COLO668 (cell line): Measurements from ENCODE around the gene CPLX4.
"Not testable (repeated sequence)": the region's sequence is repeated elsewhere in the genome, so short reads cannot be mapped to it uniquely, and the experiment has no call there.

Experiments used
- DNase-seq: peaks from one replicate; lab custom pipeline; 2025; ENCODE audit not compliant: unreplicated experiment; lab: John Stamatoyannopoulos, UW

CPLX4 gene

DNA sequence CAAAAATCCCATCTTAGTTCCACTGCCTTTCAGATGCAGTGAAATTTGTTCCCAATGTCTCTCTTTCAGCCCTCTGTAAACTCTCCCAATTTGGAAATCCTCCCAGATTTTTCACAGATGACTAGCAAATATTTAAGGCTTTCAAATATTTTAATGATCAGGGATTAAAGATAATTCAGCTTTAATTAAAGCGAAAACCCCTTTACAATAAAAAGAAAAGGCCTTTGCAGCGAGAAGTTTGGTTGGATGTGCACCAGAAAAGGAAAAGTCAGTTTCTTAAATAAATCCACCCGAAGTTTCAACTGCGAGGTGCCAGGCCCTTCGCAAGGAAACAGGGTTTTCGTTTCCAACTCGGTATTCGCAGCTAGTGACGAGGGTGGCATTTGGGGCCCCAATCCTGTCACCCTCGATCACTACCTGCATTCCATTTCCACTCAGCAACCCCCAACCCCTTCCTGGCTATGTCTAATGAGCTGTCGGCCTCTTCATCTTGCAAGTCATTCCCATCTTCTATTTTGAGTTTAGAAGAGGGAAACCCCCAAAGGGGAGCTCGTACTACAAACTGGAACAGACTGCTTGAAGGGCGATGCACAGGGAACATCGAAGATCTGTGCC lies 46.7 kb downstream of the CPLX4 start:
- DNase-seq = no peak

DNA sequence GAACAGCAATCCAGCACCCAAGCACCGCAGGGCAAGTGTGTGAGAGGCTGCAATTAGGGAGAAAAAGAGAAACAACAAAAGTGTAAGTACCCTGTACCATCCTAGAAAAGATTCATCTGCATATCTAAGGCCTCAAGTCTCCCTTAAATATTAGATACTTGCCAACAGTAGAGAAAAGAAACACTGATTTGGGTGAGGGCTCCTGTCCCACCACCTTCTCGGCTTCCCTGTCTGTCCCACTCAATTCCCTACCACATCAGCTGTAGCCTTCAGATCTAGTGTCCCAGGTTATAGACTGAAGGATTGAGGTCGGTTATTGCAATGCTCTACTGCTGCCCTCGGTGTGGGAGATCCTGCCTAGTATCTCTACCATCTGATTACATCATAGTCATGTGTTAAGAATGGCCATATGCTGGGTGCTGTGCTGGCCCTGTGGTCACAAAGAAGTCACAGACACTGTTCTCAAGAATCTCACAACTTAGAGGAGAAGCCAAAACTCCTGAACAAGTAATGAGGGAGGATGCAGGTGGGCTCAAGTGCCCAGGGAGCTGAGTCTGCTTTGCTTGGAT lies 47.7 kb downstream of the CPLX4 start:
- DNase-seq = no peak

DNA sequence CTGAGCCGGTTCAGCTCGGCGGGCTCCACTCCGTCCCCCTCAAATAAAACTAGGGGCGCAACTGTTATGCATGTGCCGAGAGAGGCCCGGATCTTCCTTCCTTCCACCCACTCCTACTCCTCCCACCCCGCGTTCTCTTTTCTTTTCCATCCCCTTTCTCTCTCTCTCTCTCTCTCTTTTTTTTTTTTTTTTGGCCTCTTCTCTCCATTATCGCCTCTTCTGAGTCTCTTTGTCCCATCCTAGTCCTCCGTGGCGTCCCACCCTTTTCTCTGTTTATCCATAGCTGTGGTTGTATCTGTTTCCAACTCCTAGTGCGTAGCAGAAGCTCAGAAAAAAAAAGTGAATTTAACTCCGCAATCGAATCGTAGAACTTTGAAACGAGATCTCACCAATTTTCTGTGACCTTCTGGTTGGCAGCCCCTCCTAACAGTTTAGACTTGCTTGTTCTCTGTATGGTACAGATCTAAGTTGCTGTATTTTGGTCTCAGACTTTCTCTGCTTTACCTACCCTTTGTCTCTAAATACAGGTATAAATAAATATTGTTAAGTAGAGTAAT lies 48.8 kb downstream of the CPLX4 start:
- no peak for DNase-seq

DNA sequence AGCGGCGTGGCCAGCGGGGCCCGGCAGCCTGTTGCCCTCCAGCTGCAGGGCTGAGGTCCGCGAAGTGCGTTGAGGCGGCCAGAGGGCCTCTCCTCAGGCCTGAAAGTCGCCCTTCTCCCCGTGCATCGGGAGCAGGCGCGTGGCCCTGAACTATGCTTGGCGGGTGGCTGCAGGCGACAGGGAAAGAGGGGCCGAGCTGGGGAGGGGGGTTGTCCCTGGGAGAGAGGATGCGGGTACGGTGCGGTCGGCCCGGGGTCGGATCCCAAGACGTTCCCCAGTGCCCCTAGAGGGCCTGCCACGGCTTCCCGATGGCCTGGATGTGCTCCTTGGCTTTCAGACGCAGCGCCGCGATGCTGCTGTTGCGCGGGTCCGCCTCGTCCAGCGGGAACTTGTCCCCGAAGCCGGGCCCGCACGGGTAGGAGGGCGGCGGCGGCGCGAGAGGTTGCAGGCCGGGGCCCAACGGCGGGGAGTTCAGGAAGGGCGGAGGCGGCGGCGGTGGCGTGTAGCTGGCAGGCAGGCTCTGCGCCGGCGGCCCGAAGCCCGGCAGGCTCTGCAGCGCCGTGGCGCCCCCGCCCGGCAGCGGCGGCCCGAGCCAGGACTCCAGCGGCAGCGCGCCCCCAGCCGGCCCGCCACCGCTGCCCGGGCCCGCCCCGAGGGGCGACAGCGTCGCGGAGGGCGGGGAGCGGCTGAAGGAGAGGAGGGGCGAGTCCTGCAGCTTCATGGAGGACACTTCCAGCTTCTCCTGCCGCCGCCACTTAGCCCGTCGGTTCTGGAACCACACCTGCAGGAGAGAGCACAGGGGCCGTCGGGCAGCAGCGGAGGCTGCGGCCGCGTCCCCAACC lies 49.5 kb downstream of the CPLX4 start:
- peak; percentile 93 for DNase-seq

DNA sequence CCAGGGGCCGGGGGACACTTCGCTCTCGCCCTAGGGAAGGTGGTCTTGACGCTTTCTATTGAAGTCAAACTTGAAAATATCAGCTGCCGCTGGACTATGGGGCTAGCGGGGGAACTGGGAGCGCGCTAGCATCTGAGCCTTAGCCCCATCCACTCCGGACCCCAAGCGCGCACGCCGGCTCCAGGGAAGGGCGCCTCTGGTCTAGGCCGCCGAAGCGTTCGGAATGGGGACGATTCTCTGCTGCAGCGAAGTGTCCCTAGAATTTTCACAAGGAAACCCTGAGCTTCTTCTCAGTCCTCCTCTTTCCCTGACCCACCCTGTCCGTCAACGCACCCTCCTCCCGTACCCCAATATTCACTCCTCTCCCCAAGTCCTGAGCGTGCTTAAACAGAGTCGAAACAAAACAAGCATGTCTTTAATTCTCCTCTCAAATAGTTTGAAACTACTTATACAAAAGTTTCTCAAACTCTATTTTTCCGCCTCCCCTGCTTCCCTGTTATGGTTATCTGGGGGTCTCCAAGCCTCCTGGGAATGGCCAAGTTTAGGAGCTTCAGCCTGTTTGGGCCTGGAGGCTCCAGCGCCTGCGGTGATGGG lies 50.2 kb downstream of the CPLX4 start:
- peak; percentile 45 for DNase-seq

DNA sequence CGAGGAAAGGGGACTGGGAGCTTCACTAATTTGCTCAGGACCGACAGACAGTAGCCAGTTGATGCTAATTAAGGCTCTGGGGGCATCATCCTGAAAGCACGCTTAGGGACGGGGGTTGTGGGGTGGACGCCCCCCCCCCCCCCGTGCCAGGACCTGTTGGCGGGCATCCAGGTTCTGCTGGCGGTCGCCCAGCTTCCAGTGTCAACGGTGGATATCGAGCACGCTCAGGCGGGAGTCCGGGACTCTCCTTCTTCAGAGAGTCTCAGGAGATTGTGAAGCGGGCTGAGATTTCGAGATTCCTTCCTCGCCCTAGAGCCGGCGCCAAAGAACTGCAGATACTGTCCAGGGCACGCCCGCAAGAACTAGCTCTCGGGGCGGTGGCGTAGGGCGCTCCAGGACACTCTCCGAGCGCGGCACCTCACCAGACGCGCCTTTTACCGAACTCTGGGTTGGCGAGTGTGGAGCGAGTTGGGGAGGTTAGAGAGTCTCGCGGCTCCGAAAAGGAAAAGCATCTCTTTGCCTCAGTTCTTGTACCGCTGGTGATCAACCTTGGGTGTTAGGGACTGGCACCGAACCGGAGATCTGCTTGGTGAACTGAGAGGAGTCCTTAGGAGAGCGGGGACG lies 50.8 kb downstream of the CPLX4 start:
- DNase-seq = peak; percentile 44

DNA sequence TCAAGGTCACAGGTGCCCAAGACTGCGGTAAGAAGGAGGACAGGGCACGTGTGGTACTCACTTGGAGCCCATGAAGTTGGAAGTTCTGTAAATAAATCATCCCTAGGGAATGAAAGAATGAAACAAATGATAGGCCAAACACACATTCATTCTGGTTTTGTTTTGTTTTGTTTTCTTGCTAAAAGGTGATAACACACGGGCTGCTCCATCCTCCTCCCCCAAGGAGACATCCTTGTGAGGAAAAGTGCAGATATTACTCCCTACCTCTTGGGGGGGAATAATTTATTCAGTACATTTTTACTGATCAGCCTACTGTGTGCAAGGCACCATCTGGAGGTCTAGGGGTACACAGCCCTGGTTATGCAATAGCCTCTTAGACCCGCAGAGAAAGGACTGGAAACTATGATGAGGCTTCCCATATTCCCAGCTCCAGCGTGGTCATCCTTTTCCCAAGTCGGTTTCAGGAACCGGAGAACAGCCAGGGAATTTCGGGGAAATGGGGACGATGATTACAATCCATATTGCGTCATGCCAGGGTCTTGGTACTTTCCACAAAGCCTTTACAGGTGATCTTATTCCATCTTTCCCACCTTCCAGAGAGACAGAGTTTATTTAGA lies 51.5 kb downstream of the CPLX4 start:
- no peak for DNase-seq

DNA sequence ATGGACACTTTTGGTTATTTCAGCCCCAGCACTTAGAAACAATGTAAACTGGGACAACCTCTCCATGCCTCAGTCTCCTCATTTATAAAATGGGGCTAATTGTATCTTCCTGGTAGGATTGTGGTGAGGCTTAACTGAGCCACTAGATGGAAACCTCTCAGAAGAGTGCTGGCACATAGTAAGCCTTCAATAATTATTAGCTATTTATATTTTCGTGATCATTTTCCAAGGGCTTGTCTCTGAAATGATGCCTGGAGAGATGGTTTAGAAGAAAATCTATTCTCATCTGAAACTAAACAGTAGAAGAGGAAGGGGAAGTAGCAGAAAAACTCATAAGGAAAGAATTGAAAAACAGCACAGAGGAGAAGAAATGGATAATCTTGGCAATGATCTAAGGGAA lies 52.0 kb downstream of the CPLX4 start:
- DNase-seq = no peak

DNA sequence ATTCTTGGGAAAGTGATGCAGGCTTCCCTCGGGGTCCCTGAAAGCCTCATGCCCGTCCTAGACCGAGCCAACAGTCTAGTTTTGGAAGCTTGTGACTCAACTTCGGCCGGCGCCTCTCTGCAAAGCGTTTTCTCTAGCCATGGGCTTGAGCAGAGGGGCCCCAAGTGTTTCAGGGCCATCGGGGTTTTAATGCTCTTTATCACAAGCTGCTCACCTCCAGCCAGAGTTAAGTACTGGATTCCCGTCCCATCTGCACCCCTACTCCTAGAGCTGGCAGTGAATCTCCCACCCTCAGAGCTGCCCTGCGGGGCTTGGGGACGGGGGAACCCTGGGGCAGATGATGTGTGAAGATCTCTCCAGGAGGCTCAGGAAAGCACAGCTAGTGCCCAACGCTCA lies 52.5 kb downstream of the CPLX4 start:
- no peak for DNase-seq

DNA sequence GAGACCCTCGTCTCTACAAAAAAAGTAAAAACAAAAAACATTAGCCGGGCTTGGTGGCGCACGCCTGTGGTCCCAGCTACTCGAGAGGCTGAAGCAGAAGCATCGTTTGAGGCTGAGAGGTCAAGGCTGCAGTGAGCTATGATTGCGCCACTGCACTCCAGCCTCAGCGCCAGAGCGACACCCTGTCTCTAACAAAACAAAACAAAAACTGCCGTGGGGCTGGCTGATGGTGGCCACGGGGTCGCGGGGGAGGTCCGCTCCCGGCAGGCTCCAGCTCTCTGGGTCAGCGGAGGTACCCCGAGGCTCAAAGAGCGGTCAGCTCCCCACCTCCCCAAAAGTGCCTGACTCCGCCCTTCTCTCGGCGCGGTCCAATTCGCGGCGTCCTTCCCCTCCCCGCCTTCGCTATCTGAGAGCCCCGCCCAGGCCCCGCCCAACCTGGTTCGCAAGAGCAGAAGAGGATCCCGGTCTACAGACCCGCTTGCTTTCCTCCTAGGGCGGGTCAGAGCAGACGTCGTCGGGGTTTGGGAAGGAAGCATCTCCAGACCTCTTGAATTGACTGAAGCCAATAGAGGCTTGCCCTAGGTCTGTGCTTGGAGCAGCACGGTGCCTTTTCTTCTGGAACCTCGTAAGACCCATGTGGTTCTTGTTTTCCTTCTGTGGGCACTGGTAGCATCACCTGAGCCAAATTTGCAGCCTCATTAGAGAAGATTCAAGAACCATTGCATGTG lies 53.0 kb downstream of the CPLX4 start:
- DNase-seq = peak; percentile 86

DNA sequence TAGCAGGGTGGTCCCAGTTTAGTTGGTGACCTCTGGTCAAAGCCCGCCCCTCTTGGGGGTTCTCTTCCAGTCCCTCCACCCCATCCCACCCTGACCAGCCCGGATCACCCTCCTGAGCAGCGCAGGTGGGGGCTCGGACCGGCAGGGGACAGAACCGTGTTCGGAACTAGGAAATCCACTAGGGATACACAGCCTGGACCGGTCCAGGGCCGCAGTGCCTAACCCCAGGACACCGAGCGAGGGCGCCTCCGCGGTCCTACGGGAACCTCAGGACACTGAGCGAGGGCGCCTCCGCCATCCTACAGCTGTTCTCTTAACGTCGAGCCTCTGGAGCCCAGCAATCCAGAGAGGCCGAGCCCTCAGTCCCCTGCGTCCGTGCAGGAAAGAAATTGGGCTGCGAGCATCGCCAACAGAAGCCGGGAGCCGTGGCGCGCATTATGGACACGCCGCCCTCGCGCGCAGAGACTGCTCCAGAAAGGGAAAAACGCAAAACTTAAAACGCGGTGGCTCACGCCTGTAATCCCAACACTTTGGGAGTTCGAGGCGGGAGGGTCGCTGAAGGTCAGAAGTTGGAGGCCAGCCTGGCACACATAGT lies 53.7 kb downstream of the CPLX4 start:
- peak; percentile 51 for DNase-seq

DNA sequence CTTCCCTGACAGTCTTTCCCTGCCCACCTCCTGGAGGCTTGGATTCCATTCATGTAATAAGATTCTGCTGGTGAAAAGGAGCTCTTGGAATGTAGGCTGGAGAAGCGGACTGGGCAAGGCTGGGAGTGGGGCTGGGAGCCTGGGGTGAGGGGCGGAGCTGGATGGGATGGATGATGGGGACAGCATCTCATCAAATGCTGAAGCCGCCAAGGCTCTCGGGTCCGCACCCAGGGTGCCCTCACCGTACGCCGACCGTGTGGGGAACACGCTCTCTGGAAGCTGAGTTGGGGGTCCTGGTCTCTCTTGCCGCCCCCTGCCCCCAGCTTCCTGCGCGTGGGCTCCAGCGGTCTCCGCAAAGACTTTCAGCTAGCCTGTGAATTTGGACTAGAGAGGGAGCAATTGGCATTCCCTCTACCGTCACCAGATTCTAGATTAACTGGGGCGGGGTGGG lies 54.3 kb downstream of the CPLX4 start:
- DNase-seq = no peak

DNA sequence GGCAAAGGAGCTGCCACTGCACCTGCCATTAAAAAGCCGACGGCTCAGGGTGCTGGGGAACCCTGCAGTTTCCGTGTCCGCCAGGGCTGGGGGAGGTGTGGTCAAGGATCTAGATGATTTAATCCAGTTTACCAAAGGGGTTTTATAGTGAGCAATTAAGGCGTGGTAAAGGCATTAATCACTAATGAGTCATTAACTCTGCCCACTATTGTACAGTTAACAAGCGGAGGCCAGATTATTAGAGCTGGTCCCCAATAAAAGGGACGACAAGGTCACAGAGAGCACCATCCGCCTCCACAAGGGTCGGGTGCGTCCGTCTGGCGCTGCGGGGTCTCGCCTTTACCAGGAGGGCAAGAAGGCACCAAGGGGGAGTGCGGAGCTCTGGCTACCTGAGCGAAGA lies 54.8 kb downstream of the CPLX4 start:
- no peak for DNase-seq

DNA sequence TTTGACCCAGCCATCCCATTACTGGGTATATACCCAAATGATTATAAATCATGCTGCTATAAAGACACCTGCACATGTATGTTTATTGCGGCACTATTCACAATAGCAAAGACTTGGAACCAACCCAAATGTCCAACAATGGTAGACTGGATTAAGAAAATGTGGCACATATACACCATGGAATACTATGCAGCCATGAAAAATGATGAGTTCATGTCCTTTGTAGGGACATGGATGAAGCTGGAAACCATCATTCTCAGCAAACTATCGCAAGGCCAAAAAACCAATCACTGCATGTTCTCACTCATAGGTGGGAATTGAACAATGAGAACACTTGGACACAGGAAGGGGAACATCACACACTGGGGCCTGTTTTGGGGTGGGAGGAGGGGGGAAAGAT lies 56.2 kb downstream of the CPLX4 start:
- DNase-seq = not testable (repeated sequence)

DNA sequence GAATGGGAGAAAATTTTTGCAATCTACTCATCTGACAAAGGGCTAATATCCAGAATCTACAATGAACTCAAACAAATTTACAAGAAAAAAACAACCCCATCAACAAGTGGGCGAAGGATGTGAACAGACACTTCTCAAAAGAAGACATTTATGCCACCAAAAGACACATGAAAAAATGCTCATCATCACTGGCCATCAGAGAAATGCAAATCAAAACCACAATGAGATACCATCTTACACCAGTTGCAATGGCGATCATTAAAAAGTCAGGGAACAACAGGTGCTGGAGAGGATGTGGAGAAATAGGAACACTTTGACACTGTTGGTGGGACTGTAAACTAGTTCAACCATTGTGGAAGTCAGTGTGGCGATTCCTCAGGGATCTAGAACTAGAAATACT lies 56.6 kb downstream of the CPLX4 start:
- DNase-seq = not testable (repeated sequence)

DNA sequence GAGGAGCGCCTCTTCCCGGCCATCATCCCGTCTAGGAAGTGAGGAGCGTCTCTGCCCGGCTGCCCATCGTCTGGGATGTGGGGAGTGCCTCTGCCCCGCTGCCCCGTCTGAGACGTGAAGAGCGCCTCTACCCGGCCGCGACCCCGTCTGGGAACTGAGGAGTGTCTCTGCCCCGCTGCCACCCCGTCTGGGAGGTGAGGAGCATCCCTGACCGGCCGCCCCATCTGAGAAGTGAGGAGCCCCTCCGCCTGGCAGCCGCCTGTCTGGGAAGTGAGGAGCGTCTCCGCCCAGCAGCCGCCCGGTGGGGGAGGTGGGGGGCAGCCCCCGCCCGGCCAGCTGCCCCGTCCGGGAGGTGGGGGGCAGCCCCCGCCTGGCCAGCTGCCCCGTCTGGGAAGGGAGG lies 63.0 kb downstream of the CPLX4 start:
- not testable (repeated sequence) for DNase-seq

DNA sequence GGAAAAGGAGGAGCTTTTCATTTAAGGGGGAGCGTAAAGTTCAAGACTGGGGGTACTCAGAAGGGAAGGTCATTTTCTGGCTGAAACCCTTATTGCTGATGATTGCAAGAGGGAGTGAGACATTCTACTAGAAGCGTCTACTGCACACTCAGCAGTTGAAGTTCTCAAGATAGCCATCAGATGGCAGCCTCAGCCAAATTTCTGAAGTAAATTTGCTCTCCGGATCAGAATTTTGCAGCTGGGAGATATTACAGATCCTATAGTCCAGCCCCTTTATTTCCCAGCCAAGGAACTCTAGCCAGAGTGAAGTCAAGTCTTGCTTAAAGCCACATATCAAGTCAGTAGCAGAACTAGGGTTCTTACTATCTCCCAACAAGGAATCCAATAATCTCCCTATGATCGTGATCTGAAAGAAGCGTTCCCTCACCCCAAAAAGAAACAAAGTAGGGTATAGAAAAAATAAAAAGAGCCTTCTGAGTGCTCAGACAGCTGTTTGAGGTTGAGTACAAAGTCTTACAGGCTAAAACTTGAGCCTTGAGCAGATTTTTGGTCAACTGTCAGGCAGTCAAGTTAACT lies 69.2 kb downstream of the CPLX4 start:
- peak; percentile 71 for DNase-seq

DNA sequence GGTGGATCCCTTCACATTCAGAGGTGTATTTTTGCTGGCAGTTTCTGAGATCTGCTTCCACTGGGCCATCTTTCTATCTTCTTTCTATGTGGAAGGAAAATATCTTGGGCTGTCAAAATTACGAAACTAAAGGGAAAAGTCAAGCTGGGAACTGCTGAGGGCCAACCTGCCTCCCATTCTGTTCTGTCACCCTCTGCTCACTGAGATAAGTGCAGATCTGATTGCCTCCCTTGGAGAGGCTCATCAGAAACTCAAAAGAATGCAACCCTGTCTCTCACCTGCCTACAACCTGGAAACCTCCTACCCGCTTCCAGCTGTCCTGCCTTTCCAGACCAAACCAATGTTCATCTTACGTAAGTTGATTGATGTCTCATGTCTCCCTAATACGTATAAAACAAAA lies 71.7 kb downstream of the CPLX4 start:
- DNase-seq = no peak
